Bronchial epithelial cell (primary cell): Measurements from ENCODE around the gene KRCC1. TPM values are rescaled to one million over a fixed set of nuclear protein-coding genes. Genes with fewer than 3 reads are reported as not detected.

Source experiments
- DNase-seq: peaks from one replicate; pipeline ENCODE4 v3.0.0-alpha.2; 2010; ENCODE audit warnings: low read depth
- FAIRE-seq: peaks from 2 replicates; lab custom pipeline; 2011; peaks lifted over from hg19 to GRCh38; lab: Jason Lieb, UNC
- H3K27me3 ChIP-seq: 2 replicates; pipeline ENCODE4 v1.5.1; 2011; ENCODE audit warnings: low read length; ENCODE audit not compliant: control insufficient read depth, insufficient read depth
- H3K36me3 ChIP-seq: 2 replicates; pipeline ENCODE4 v1.5.1; 2011; ENCODE audit warnings: low read length; ENCODE audit not compliant: control insufficient read depth, insufficient read depth
- H3K4me3 ChIP-seq: 2 replicates; pipeline ENCODE4 v1.5.1; 2011; ENCODE audit warnings: mild to moderate bottlenecking, low read depth, low read length, control low read depth
- CTCF ChIP-seq: IDR thresholded peaks from 2 replicates; pipeline ENCODE4 v1.5.1; 2011; ENCODE audit warnings: mild to moderate bottlenecking, moderate library complexity, low read length, control low read depth, inconsistent platforms; ENCODE audit not compliant: insufficient read depth, severe bottlenecking
- total RNA-seq: library from RNA; depleted of rRNA; stranded (reverse); fragments of >200 nt; gene quantifications from 2 replicates; pipeline ENCODE4 v1.2.1, GENCODE V29; 2014

KRCC1 gene
- total RNA-seq, 1 donor from 2014 or later = 8.4 TPM

- no peaks in the 10 kb centered on the region for H3K36me3 ChIP-seq
- FAIRE-seq (no peak), DNase-seq (peak; percentile 60)
- peak overlapping the region; percentile 81 for H3K4me3 ChIP-seq
- no peak for TF ChIP-seq CTCF
- H3K27me3 ChIP-seq = no peaks in the 10 kb centered on the region
These were observed 38.4 kb downstream of the KRCC1 start for GRCh38 chr2:88016960-88017779.

GRCh38 chr2:88016086-88016959 is 39.3 kb downstream of the KRCC1 start, which contains the start of gene RNU2-63P:
TSS of gene RNU2-63P (minus strand) at chr2:88016547.
- no peak for TF ChIP-seq CTCF
- H3K36me3 ChIP-seq = no peaks in the 10 kb centered on the region
- H3K4me3 ChIP-seq = peak within 1 kb of the TSS; percentile 81
- FAIRE-seq (no peak), DNase-seq (peak; percentile 90)
- H3K27me3 ChIP-seq = no peaks in the 10 kb centered on the region

GRCh38 chr2:88011011-88011410 is 44.6 kb downstream of the KRCC1 start:
- no peak for FAIRE-seq
- Histone ChIP-seq H3K4me3 (no peak overlapping the region), H3K36me3 (no peaks in the 10 kb centered on the region), H3K27me3 (no peaks in the 10 kb centered on the region)
- no peak for DNase-seq
- no peak for TF ChIP-seq CTCF

GRCh38 chr2:88010136-88010535 is 45.4 kb downstream of the KRCC1 start:
- DNase-seq (no peak), FAIRE-seq (no peak)
- no peak overlapping the region for H3K4me3 ChIP-seq
- H3K27me3 ChIP-seq = no peaks in the 10 kb centered on the region
- no peaks in the 10 kb centered on the region for H3K36me3 ChIP-seq
- TF ChIP-seq CTCF = no peak

- DNase-seq (no peak), FAIRE-seq (no peak)
- Histone ChIP-seq H3K36me3 (no peaks in the 10 kb centered on the region), H3K27me3 (no peaks in the 10 kb centered on the region), H3K4me3 (no peak overlapping the region)
- no peak for TF ChIP-seq CTCF
These were observed 48.6 kb downstream of the KRCC1 start for GRCh38 chr2:88006912-88007439.
